Hippocampal formation (tissue), 2 donors: Measurements from ENCODE around the gene IFNA13.
"Not testable (repeated sequence)": the region's sequence is repeated elsewhere in the genome, so short reads cannot be mapped to it uniquely, and the experiment has no call there.

Experiments used
- DNase-seq, 2 donors: peaks; one replicate each; lab custom pipeline; 2025; lab: John Stamatoyannopoulos, UW

Gene IFNA13

DNA sequence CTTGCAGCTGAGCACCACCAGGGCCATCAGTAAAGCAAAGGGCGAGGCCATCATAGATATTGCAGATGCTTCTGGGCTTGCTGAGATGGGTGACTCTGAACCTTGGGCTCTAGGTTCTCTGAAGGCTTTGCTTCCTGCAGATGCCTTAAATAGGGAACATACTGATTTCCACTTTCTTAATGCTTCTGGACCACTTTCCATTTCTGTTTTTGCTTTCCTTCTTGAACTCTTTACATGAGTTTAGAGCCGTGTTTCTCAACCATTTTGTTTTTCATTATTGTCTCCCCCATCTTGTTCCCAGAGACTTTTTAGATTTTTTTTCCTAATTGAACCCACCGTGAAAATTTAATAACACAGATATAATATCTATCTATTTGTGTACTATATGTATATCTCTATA, at the start of gene IFNA13:
IFNA13 (minus strand) TSS at position 101 of the 400 bp plus-strand sequence; CDS start at position 54, 47 bp downstream.
- DNase-seq, result no peak

DNA sequence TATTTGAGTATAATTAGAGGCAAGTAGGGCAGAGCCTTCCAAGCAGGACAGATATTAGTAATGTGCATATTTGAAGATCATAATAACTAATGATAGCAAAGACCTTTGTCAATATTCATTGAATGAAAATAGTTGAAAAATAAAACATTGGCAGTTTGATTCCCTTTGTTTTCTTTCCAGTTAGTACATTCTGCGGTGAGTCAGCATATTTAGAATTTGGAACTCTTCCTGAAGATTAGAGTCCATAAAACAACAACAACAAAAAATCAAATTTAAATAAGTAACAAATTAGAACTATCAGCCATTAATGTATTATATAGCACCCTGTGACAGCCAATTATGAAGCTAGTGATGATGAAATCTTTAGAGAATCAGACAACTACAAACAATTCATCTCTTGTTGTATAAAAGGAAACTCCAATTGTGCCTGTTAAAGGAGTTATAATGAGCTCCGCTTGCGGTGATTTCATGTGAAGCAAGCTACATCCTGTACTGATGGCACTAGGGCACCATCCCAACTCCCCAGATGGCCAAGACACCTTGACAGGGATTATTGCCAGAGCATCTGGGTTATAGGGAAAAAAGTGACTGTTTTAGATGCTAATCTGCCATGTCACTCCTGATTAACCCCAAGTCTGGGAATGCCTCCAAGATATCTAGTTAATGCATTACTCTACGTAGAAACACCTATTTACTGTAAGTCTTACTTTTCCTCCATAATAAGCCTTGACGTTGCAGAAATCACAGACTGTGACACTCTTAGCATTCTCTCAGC, 47.8 kb upstream of the IFNA13 start:
- DNase-seq, result no peak

DNA sequence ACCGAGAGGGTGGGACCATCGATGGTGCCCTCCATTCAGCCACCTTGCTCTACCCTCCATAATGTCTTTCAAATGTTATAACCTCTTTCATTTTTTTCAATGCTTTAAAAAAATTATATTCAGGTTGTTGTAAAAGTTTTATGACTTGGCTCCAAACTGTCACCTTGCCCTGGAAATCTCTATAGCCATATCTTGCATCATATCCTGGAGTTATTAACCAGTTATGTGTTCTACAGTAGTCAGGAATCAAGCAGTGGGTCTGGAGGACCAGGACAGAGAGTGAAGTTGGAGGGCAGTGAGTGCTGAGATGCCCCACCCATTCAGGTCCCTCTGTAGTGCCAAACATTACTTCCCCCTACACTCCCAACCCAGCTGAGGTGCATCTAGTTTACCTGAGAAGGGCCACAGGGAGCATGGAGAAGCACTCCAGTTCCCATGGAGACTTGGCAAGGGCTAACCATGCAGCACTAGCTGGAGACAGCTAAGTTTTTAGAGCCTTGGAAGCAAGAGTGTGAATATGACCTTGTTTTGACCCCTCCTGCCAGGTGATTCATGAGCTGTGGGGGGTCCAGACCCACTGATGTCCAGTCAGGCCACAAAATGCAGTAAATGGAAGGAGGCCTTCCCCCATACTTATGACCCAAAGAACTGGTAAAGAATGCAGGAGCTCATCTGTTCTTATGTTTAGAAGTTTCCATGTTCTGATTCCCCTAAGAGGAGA, 46.5 kb upstream of the IFNA13 start:
- no peak for DNase-seq

GRCh38 chr9:21413624-21414023, 45.8 kb upstream of the IFNA13 start:
- peak in 1 of 2 donors; percentile 14 for DNase-seq

GRCh38 chr9:21413151-21413550, 45.3 kb upstream of the IFNA13 start:
- DNase-seq, result no peak

DNA sequence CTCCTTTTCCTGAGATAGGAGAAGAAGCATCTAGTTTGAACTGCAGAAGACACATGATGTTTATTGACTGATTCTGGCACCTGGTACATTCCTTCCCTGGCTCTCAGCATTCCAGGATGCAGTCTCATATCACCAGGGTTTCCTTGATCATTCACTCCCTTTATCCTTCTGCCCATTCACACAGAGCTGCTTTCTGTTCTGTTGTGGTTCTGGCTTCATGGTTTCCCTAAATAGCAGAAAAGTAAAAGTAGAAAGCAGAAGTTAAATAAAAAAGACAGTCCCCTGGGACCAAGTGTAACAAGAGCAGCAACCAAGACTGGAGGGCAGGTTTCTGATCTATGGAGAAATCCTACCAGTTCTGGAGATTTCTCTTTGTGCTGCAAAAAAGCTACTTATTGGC, 44.2 kb upstream of the IFNA13 start:
- DNase-seq, result no peak

GRCh38 chr9:21408817-21409216, 41.0 kb upstream of the IFNA13 start, which contains the start of gene IFNA8:
TSS of gene IFNA8 (plus strand) at chr9:21409117. CDS start at chr9:21409177, 60 bp downstream.
- DNase-seq, result no peak

GRCh38 chr9:21404146-21404545, 36.3 kb upstream of the IFNA13 start:
- DNase-seq, result no peak

DNA sequence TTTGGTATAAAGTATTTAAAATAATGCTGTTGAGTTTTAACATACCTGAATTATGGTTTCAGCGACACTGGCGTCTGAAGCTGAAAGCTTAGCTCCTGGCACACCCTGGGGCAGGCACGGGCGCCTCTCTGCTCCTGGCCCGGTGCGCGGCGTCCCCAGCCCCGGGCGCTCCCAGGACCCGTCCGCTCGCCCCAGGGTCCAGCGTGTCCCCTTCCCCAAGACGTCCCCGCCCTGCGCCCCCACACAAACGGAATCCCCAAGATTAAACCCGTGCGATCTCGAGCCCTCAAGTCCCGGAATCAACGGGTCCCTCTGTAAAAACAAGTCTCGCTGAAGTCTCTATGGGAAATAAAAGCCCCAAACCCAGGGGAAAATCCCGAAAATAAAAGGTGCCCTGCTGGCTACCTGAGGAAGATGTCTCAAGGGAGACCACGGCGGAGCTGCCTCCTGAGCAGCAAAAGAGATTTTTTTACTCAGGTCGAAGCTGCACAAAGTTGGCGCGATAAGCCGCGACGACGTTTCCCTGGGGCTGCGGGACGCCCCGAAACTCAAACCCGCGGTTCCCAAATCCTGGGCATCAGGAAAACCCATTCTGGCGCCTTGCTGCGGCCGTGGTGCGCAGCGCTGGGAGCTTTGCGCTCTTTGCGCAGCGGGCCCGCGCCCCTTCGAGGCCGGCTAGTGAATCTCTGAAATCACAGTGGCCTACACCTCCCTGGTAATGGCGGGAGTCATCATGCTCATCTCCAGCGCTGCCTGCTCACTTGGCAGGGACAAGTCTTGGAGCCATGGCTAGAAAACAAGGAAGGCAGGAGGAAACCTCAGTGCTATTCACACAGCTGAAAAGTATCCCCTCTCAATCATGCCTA, 34.8 kb upstream of the IFNA13 start:
- DNase-seq, result peak; percentile 20 to 21

DNA sequence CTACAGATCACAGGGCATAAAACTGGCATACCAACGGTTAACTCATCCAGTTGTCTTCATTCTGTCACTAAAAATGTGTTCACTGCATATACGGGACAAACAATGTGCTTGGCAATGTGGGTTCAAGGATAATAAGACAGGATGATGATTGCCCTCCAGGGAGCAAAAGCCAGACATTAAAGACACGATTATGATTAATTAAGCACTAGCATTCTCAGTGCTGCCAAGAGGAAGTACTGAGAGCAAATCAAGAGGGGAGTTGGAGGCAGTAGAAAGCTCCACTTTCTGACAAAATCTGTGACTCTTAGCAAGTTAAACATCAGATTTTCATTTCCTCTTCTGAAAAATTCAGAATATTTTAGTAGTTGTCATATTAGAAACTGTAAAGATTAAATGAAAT, 32.1 kb upstream of the IFNA13 start:
- no peak for DNase-seq

DNA sequence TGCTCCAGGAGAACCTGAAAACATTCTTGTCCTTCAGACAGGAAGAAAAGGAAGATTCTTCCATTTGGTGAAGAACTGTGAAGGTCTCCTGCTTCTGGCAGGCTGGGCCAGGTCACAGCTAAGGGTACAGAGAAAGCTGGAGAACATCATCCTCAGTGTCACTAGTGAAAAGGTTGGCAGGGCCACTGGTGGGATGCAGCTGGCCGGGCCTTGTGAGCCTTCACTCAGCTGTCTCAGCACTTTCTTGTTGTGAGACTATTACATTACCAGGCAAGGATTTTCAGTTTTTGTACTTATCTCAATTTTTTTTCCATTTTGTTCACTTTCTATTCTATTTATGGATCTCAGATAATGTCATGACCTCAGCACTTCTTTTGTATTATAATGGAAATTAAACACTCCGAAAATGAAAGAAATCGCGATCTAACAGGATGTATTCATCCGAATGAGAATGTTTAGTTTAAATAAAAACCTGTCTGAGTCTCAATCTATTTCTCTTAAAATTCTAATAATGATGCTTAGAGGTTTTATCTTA, 31.2 kb upstream of the IFNA13 start:
- no peak for DNase-seq

- DNase-seq, result peak; percentile 38 to 55
These were observed 28.2 kb upstream of the IFNA13 start for GRCh38 chr9:21395778-21396717.

- no peak for DNase-seq
These were observed 24.4 kb upstream of the IFNA13 start for GRCh38 chr9:21392270-21392669.

DNA sequence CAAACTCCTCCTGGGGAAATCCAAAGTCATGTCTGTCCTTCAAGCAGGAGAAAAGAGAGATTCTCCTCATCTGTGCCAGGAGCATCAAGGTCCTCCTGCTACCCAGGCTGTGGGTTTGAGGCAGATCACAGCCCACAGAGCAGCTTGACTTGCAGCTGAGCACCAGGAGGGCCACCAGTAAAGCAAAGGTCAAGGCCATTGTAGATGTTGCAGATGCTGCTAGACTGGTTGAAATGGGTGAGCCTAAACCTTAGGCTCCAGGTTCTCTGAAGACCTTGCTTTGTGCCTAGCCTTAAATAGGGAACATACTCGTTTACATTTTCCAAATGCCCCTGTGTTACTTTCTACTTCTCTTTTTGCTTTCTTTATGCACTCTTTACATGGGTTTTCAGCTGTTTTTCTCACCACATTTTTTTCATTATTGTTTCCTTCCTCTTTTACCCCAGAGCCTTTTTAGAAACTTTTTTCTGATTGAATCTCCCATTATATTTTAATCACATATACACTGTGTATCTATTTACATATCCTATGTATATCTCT, 17.3 kb upstream of the IFNA13 start, which contains the start of gene IFNA2:
IFNA2 (minus strand) TSS at position 268 of the 540 bp plus-strand sequence; CDS start at position 199, 69 bp downstream.
- no peak for DNase-seq

DNA sequence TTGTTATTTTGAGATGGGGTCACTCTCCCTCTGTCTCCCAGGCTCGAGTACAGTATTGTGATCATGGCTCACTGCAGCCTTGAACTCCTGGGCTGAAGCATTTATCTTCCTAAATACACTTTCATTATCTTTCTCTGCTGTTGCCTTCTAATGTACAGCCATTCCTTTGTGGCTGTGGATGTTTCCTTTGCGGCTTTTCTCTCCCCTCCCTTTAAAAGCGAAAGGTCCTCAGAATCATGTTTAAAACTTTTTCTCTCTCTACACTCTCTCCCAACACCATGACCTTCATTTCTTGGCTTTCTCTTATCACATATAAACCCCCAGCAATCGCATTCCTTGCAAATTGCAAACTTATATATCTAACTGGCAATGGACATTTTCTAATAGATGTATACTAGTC, 15.8 kb upstream of the IFNA13 start:
- no peak for DNase-seq

- no peak for DNase-seq
These were observed 13.8 kb upstream of the IFNA13 start for GRCh38 chr9:21381448-21382339.

- not testable (repeated sequence) for DNase-seq
These were observed 3.6 kb upstream of the IFNA13 start for GRCh38 chr9:21371467-21371866.

- not testable (repeated sequence) for DNase-seq
These were observed 688 bp downstream of the IFNA13 start for GRCh38 chr9:21367169-21367568.

- no peak for DNase-seq
These were observed 5.6 kb downstream of the IFNA13 start for GRCh38 chr9:21362287-21362686.
